ENCODE data around the gene NUMB. TPM values are rescaled to one million over a fixed set of nuclear protein-coding genes. Genes with fewer than 3 reads are reported as not detected.

The NUMB gene
- polyA plus RNA-seq, 1 donor from 2014 or later: 11.5 TPM

GRCh38 chr14:73342670-73343069 lies 115.7 kb downstream of the NUMB start:
- no peak for TF ChIP-seq EZH2 (IDR thresholded peaks at IDR 0.05; ENCODE audit: borderline replicate concordance, insufficient read depth, low read length, poor library complexity, severe bottlenecking)
- TF ChIP-seq SMC3 (conservative IDR thresholded peaks at IDR 0.05; ENCODE audit: poor library complexity): no peak
- TF ChIP-seq, protein P1, sequence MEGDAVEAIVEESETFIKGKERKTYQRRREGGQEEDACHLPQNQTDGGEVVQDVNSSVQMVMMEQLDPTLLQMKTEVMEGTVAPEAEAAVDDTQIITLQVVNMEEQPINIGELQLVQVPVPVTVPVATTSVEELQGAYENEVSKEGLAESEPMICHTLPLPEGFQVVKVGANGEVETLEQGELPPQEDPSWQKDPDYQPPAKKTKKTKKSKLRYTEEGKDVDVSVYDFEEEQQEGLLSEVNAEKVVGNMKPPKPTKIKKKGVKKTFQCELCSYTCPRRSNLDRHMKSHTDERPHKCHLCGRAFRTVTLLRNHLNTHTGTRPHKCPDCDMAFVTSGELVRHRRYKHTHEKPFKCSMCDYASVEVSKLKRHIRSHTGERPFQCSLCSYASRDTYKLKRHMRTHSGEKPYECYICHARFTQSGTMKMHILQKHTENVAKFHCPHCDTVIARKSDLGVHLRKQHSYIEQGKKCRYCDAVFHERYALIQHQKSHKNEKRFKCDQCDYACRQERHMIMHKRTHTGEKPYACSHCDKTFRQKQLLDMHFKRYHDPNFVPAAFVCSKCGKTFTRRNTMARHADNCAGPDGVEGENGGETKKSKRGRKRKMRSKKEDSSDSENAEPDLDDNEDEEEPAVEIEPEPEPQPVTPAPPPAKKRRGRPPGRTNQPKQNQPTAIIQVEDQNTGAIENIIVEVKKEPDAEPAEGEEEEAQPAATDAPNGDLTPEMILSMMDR (IDR thresholded peaks at IDR 0.05; ENCODE audit: poor library complexity, severe bottlenecking): no peak
- no peak for TF ChIP-seq MXI1 (conservative IDR thresholded peaks at IDR 0.05; ENCODE audit: poor library complexity, severe bottlenecking)
- no peak for TF ChIP-seq POLR2AphosphoS5 (IDR thresholded peaks at IDR 0.05)
- no peak for TF ChIP-seq RAD21 (conservative IDR thresholded peaks at IDR 0.05)
- TF ChIP-seq TAF1 (IDR thresholded peaks at IDR 0.05; ENCODE audit: low read depth): no peak
- no peak for TF ChIP-seq EP300 (conservative IDR thresholded peaks at IDR 0.05; ENCODE audit: poor library complexity, severe bottlenecking)
- no peak for TF ChIP-seq REST (IDR thresholded peaks at IDR 0.05; ENCODE audit: borderline replicate concordance)
- Histone ChIP-seq H3K9ac (ENCODE audit: low read length) (no peak overlapping the region), H2AFZ (ENCODE audit: low read depth, low read length) (no peak overlapping the region), H3K27ac (ENCODE audit: low read length) (no peak overlapping the region), H3K9me2 (ENCODE audit: insufficient read depth, low read length) (no peaks in the 10 kb centered on the region), H3F3A (ENCODE audit: insufficient read depth, low read length, poor library complexity, severe bottlenecking) (no peaks in the 10 kb centered on the region), H3K4me2 (ENCODE audit: low read length) (no peak overlapping the region), H3K36me3 (ENCODE audit: insufficient read depth, low read length) (no peaks in the 10 kb centered on the region), H3K27me3 (ENCODE audit: insufficient read depth, low read depth, low read length) (no peaks in the 10 kb centered on the region), H3K9me3 (ENCODE audit: low read length) (no peaks in the 10 kb centered on the region), H4K20me1 (ENCODE audit: insufficient read depth) (no peaks in the 10 kb centered on the region), H3K79me2 (replicated peaks; ENCODE audit: insufficient read depth, low read length) (no peaks in the 10 kb centered on the region), H3K4me3 (ENCODE audit: low read length) (no peak overlapping the region)

DNA sequence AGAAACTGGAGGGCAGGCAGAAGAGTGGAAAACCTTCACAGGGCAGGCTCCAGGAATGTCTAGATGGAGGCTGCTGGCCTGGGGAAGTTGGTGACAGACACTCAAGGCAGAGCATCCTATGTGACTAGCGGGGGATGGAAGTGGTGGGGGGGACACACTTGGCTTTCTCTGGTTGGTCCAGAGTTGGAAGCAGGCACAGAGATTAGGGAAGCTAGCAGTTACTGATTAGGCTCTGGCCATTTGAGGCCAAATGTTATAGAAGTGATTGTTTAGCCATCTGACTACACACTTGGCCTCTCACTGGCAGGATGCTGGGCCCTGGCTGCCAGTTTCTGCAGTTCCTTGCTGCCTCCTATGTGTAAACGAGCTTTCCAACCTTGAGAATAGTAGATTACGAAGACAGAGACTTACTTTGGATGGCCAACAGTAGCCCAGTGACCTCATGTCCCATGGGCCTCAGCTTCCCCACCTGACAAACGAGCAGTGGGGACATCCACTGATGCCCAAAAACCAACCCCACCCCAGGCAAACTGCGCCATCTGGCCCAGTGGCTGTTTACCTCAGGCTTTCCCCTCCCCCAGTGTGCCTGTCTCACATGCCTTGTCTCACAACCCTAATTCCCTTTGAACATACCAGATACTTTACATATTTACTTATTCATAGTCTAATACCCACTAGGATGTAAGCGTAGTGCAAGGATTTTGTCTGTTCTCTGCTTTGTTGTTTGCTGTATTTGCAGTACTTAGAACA lies 118.3 kb downstream of the NUMB start:
- no peaks in the 10 kb centered on the region for H3F3A ChIP-seq (ENCODE audit: insufficient read depth, low read length, poor library complexity, severe bottlenecking)
- no peaks in the 10 kb centered on the region for H3K27me3 ChIP-seq (ENCODE audit: insufficient read depth, low read depth, low read length)
- no peak overlapping the region for H3K9ac ChIP-seq (ENCODE audit: low read length)
- no peaks in the 10 kb centered on the region for H3K9me2 ChIP-seq (ENCODE audit: insufficient read depth, low read length)
- H4K20me1 ChIP-seq (ENCODE audit: insufficient read depth): no peaks in the 10 kb centered on the region
- no peaks in the 10 kb centered on the region for H3K36me3 ChIP-seq (ENCODE audit: insufficient read depth, low read length)
- H3K9me3 ChIP-seq (ENCODE audit: low read length): no peaks in the 10 kb centered on the region
- H3K27ac ChIP-seq (ENCODE audit: low read length): no peak overlapping the region
- TF ChIP-seq RAD21 (conservative IDR thresholded peaks at IDR 0.05) (no peak), MXI1 (conservative IDR thresholded peaks at IDR 0.05; ENCODE audit: poor library complexity, severe bottlenecking) (no peak), TAF1 (IDR thresholded peaks at IDR 0.05; ENCODE audit: low read depth) (no peak), REST (IDR thresholded peaks at IDR 0.05; ENCODE audit: borderline replicate concordance) (no peak), EZH2 (IDR thresholded peaks at IDR 0.05; ENCODE audit: borderline replicate concordance, insufficient read depth, low read length, poor library complexity, severe bottlenecking) (no peak), POLR2AphosphoS5 (IDR thresholded peaks at IDR 0.05) (no peak), EP300 (conservative IDR thresholded peaks at IDR 0.05; ENCODE audit: poor library complexity, severe bottlenecking) (no peak), SMC3 (conservative IDR thresholded peaks at IDR 0.05; ENCODE audit: poor library complexity) (no peak)
- TF ChIP-seq, protein P1 (IDR thresholded peaks at IDR 0.05; ENCODE audit: poor library complexity, severe bottlenecking): no peak
- no peak overlapping the region for H3K4me2 ChIP-seq (ENCODE audit: low read length)
- no peak overlapping the region for H3K4me3 ChIP-seq (ENCODE audit: low read length)
- H3K79me2 ChIP-seq (replicated peaks; ENCODE audit: insufficient read depth, low read length): no peaks in the 10 kb centered on the region
- H2AFZ ChIP-seq (ENCODE audit: low read depth, low read length): no peak overlapping the region
